Measurements from ENCODE around the gene NCOA6.

DNA sequence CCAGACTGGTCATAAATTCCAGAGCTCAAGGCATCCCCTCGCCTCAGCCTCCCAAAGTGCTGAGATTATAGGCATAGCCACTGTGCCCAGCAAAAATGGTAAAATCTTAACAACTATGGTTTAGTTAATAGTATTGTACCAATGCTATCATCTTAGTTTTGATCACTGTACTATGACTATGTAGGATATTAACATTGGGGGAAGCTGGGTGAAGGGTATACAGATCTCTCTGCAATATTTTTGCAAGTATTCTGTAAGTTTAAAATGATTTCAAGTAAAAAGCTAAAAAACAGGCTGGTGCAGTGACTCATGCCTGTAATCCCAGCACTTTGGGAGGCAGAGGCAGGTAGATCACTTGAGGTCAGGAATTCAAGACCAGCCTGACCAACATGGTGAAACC, 156.4 kb downstream of the NCOA6 start:
- TF ChIP-seq RAD21 (IDR thresholded peaks at IDR 0.05; ENCODE audit: low read length) (no peak), POLR2A (IDR thresholded peaks at IDR 0.05; ENCODE audit: low read depth, low read length) (no peak), SMC3 (IDR thresholded peaks at IDR 0.05; ENCODE audit: low read depth, low read length) (no peak), RCOR1 (IDR thresholded peaks at IDR 0.05; ENCODE audit: insufficient replicate concordance, low read length) (no peak), MAZ (IDR thresholded peaks at IDR 0.05; ENCODE audit: borderline replicate concordance, low read depth, low read length) (no peak), BHLHE40 (IDR thresholded peaks at IDR 0.05; ENCODE audit: low read depth, low read length) (no peak), MXI1 (IDR thresholded peaks at IDR 0.05; ENCODE audit: borderline replicate concordance, low read depth, low read length) (no peak), FOS (IDR thresholded peaks at IDR 0.05; ENCODE audit: low read depth, low read length) (no peak), CEBPB (IDR thresholded peaks at IDR 0.05; ENCODE audit: low read depth, low read length) (no peak)
- TF ChIP-seq, protein P1, sequence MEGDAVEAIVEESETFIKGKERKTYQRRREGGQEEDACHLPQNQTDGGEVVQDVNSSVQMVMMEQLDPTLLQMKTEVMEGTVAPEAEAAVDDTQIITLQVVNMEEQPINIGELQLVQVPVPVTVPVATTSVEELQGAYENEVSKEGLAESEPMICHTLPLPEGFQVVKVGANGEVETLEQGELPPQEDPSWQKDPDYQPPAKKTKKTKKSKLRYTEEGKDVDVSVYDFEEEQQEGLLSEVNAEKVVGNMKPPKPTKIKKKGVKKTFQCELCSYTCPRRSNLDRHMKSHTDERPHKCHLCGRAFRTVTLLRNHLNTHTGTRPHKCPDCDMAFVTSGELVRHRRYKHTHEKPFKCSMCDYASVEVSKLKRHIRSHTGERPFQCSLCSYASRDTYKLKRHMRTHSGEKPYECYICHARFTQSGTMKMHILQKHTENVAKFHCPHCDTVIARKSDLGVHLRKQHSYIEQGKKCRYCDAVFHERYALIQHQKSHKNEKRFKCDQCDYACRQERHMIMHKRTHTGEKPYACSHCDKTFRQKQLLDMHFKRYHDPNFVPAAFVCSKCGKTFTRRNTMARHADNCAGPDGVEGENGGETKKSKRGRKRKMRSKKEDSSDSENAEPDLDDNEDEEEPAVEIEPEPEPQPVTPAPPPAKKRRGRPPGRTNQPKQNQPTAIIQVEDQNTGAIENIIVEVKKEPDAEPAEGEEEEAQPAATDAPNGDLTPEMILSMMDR (conservative IDR thresholded peaks at IDR 0.05; ENCODE audit: low read depth, low read length) = no peak
- TF ChIP-seq, protein P2, sequence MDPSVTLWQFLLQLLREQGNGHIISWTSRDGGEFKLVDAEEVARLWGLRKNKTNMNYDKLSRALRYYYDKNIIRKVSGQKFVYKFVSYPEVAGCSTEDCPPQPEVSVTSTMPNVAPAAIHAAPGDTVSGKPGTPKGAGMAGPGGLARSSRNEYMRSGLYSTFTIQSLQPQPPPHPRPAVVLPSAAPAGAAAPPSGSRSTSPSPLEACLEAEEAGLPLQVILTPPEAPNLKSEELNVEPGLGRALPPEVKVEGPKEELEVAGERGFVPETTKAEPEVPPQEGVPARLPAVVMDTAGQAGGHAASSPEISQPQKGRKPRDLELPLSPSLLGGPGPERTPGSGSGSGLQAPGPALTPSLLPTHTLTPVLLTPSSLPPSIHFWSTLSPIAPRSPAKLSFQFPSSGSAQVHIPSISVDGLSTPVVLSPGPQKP (IDR thresholded peaks at IDR 0.05; ENCODE audit: borderline replicate concordance, low read depth, low read length) = no peak
- TF ChIP-seq, protein P3, sequence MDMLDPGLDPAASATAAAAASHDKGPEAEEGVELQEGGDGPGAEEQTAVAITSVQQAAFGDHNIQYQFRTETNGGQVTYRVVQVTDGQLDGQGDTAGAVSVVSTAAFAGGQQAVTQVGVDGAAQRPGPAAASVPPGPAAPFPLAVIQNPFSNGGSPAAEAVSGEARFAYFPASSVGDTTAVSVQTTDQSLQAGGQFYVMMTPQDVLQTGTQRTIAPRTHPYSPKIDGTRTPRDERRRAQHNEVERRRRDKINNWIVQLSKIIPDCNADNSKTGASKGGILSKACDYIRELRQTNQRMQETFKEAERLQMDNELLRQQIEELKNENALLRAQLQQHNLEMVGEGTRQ (IDR thresholded peaks at IDR 0.05; ENCODE audit: low read depth, low read length) = no peak
